GM19372 (cell line): ENCODE data around the gene TUBA4B.
A peak's percentile ranks its signal among the peaks of the same experiment; 100 is the strongest.
"Not testable (repeated sequence)": the region's sequence is repeated elsewhere in the genome, so short reads cannot be mapped to it uniquely, and the experiment has no call there.

Experiments
- ATAC-seq: cut with Tn5 transposase; IDR thresholded peaks from one replicate; pipeline ENCODE4 v1.9.1; 2021; ENCODE audit warnings: mild to moderate bottlenecking, low read depth, moderate library complexity; ENCODE audit not compliant: unreplicated experiment

The TUBA4B gene

DNA sequence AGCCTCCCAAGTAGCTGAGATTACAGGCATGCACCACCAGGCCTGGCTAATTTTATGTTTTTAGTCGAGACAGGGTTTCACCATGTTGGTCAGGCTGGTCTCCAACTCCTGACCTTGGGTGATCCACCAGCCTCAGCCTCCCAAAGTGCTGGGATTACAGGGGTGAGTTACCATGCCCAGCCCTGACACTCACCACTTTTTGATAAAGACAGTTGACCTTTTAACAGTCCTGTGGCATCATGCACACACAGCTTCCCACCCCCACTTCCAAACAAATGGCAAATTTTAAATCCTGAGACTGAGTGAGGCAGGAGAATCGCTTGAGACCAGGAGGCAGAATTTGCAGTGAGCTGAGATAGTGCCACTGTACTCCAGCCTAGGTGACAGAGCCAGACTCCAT is 20.0 kb downstream of the TUBA4B start:
- ATAC-seq: no peak

DNA sequence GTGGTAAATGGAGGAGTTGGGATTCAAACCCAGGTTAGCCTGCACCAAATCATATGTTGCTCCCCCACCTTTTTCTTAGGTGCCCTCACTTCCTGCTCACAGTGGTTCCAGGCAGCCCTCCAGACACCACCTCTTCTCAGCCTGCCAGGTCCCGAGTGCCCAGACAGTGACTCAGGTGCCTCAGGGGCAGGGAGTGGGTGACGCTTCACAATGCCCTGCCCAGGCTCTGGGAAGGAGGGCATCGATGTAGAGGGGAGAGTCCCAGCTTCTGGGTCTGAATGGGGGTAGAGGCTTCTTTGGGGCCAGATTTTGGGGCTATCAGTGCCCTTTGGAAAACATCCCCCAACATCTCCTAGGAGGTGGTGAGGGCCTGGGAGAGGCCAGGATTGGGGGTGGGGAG is 20.9 kb downstream of the TUBA4B start:
- ATAC-seq: no peak

GRCh38 chr2:219274361-219274921 is 21.4 kb downstream of the TUBA4B start:
- no peak for ATAC-seq

DNA sequence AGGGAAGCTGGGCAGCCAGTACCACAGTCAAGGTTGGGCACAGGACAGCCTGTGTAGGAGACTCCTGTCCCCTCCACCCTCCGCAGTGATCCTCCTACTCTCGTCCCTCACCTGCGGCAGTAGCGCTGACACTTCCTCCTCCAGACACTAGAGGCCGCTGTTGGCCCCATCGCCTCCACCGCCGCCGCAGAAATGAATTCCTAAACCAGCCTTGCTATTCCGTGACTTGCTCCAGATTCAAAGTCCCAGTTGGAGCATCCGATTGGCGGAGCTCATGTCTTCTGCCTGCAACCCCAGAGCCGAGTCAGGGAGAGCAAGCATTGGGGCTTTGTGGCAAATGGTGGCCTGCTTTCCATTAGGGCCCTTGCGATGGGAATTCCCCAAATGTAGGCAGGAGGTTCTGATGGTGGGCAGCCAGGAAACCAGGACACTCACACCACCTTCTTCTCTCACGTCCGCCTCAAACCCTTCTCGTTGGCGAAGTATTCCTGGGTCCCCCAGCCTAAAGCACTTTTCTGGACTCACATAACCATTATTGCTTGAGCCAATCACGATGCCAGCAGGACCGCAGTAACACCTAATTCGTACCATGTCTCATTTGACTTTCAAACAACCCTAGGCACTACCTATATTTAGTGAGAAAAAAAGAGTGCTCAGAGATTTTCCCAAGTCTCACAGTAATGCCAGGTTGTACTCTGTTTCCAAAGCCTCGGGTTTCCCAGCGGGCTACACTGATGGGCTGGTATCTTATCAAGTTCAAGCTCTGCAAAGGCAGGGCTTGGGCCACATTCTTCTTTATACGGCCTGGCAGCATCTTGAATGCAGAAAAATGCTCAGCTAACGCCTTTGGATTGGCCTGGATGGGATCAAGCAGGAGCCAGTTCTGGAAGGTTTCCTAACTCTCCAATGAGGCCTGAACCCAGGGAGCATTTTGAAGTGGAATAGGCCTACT is 24.9 kb downstream of the TUBA4B start:
- ATAC-seq: peak; percentile 23

GRCh38 chr2:219278655-219279150 is 25.7 kb downstream of the TUBA4B start:
- ATAC-seq: no peak

- ATAC-seq: peak; percentile 81
These were observed 26.3 kb downstream of the TUBA4B start, which contains the start of gene DNAJB2 for GRCh38 chr2:219279151-219279915. Gene DNAJB2, plus strand, starts transcription at chr2:219279366. Its CDS starts 468 bp downstream, at chr2:219279834.

DNA sequence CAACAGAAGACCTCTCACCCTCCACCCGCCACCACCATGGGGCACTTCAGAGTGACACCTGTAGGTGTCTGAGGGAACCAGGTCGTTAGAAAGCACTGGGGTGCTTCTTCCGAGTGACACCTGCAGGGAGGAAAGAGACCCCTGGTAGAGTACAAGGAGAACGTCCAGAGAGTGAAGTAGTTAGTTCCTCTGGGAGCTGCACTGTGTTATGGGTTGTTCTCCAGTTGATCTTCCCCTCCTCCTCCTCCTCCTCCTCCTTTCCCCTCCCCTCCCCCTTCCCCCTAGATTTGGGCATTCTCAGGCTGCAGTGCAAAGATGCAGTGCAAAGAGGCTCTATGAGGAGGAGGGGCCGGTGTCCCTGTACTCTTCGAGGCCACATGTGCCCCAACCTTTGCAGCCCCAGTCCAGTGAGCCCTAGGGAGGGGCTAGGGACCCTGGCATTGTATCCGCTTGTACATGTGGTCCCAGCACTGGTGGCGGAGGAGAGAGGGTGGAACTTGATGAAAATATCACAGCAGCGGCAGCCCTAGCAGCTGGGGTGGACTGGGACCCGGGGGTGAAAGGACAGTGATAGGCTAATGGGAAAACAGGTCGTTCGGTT is 27.0 kb downstream of the TUBA4B start:
- ATAC-seq: no peak

DNA sequence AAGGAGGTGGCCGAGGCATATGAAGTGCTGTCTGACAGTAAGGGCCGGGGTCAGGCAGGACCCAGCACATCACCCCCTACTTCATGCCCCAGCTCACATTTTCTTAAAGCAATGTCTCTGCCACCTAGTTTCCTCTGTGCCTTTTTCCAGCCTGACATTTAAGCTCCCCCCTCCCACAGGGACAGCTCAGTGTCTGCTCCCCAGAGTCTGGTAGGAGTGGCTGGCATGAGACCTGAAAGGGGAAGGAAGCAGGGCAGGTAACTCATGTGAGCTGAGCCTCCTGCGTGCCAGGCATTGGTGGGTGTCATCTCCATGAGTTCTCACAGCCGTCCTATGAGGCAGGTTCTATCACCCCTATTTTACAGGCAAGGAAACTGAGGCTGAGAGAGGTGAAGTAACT is 27.6 kb downstream of the TUBA4B start:
- ATAC-seq: no peak

DNA sequence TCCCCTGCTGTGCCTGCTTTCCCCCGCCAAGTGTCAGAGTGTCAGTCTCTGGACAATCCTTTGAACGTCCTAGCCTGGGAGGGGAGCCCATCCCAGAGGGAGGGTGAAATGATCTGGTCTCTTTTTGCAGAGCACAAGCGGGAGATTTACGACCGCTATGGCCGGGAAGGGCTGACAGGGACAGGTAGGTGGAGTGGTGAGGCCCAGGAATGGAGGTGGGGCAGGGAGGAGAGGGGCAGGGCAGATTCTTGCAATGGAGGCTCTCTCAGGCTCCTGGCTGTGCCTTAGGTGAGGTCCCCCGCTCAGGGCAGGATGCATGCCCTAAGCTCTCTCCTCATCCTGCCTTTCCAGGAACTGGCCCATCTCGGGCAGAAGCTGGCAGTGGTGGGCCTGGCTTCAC is 28.5 kb downstream of the TUBA4B start:
- ATAC-seq: no peak

DNA sequence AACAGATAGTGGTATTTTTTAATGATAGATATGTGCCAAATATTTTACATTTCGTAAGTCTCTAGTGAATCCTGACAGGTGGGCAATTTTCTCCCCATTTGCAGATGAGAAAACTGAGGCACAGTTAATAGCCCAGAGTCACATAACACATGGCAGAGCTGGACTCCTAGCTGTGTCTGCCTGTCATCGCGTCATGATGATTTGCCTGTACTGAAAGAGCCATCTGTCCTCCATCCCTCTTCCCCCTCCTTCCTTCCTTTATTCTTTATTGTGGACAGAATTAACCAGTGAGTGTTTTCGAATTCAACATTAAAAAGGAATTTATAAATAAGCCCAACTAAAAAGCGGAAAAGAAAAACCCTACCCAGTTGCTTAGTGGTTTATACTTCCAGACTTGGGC is 29.3 kb downstream of the TUBA4B start:
- no peak for ATAC-seq

DNA sequence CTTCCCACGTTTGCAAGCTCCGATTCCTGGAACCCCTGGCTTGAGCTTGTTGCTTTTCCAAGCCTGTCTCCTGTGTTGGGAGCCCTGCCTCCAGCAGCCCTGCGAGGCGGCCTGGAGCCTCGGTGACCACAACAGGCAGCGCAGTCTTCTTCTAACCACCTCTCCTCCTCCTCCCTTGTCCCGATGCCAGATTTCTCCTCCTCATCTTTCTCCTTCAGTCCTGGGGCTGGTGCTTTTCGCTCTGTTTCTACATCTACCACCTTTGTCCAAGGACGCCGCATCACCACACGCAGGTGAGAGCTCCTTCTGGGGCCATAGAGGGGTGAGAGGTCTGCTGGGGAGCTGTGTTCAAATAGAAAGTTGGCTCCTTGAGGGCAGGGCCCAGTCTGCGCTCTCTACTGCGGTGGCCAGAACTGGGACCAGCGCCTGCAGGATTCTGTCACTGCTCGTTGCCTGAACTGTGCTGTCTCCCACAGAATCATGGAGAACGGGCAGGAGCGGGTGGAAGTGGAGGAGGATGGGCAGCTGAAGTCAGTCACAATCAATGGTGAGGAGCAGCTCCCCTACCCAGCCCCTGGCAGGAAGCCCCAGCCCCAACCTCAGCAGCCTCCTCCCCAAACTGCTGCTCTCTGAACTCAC is 30.0 kb downstream of the TUBA4B start:
- ATAC-seq: no peak

- ATAC-seq: no peak
These were observed 31.7 kb downstream of the TUBA4B start for GRCh38 chr2:219284501-219285372.

- no peak for ATAC-seq
These were observed 32.3 kb downstream of the TUBA4B start for GRCh38 chr2:219285373-219285735.

GRCh38 chr2:219285894-219286425 is 32.9 kb downstream of the TUBA4B start:
- ATAC-seq: no peak

- no peak for ATAC-seq
These were observed 33.5 kb downstream of the TUBA4B start for GRCh38 chr2:219286436-219287115.

DNA sequence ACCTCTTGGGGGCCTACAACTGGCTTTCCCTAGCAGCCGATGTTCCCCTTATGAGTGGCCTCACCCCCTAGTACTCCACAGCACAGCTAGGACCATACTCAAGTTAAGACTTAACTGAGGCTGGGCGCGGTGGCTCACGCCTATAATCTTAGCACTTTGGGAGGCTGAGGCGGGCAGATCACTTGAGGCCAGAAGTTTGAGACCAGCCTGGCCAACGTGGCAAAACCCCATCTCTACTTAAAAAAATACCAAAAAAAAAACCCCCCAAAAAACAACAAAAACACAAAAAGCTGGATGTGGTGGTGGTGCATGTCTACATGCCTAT is 34.0 kb downstream of the TUBA4B start:
- ATAC-seq: not testable (repeated sequence)

DNA sequence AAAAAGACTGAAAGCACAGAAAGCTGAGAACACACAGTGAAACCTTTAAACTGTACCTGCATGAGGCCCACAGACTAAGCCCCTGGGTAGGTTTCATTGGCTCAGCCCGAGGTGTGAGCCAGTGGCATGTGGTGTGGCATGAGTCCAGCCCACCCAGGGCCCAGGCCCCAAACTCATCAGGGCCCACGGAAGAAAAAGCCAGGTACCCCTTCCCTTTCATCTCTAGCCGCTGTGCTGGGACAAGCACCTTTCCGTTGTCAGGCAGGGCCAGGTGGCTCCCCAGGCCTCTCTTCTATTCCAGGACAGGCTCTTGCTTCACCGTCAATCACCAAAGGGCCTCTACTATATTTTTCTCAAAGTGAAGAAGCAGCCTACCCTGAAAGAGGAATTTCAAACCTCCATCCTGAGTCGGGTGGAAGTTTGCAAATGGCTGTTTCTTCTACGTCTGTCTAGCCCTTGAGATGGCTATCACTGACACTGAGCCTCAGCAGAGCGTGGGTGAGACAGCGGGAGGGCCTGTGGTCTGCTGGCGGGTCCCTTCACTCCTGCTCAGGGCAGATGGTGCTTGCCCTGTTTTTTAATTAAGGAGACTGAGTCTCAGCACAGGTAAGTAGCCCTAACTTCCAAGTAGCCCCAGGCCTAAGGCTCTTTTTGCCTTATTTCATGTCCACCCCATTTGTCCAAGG is 34.7 kb downstream of the TUBA4B start:
- no peak for ATAC-seq

GRCh38 chr2:219289195-219289536 is 36.1 kb downstream of the TUBA4B start:
- ATAC-seq: no peak
